NCI-H748 (cell line): ENCODE results near the gene CENPP.
"Not testable (repeated sequence)": the region's sequence is repeated elsewhere in the genome, so short reads cannot be mapped to it uniquely, and the experiment has no call there.

Experiments used
- DNase-seq: peaks from one replicate; lab custom pipeline; 2025; ENCODE audit not compliant: unreplicated experiment; lab: John Stamatoyannopoulos, UW

The CENPP gene

DNA sequence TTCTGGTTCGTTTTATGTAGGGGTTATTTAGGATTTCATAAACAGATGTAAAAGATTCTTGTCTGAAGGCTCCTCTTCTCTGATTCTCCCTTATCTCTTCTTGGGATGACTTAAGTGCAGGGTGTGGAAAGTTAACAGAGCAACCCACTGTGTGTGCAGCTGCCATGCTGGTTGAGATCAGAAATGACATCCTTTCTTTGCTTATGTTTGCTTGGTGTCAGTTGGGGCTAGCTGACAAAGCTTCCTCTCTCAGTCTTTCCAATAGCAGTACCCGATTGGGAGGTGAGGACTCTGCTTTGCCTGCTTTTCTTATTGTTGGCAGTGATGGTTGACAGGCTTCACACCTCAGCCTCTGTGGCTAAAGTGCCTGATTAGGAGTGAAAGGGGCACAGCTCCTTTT, 52.1 kb downstream of the CENPP start:
- DNase-seq: peak; percentile 15

DNA sequence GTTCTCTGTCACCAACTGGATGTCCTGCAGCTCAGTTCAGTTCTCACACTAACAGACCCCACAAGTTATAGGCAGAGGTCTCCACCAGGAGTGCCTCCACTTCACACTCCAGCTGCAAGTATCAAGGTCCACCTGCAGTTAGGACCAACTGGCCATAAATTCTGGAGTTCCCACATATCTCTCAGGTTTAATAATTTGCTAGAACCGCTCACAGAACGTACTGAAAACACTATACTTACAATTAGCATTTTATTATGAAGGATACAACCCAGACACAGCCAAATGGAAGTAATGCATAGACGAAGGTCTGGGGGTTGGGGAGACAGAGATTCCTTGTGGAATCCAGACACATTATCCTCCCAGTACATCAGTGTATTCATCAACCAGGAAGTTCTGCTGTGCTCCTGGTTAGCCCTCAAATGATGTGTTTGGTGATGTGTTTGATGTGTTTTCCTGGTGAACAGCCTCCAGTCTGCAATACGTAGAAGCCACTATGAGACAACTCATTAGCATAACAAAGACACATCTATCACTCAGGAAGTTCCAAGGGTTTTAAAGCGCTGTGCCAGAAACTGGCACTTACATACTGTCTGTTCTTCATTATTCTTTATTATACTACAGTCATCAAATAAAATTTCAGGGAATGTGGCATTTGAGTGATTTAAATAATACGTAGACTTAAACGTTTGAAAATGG, 53.3 kb downstream of the CENPP start:
- DNase-seq: peak; percentile 26

DNA sequence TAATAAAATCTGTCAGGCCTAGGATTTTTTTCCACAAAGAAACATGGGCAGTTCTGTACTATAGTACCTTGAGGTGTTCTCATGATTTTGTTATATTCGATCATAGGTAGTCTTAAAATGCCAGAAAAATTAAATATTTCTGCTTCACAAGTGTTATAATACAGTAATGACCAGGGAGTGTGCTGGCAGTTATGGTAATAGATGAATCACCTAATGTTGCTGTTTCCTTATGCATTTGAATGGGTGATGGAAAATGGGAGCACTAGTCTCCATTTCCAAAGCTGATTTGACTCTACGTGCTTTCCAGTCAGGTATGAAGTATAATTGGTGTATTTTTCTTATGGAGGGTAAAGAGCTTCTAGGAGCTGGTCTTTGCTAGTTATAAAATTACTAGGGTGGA, 54.9 kb downstream of the CENPP start:
- no peak for DNase-seq

DNA sequence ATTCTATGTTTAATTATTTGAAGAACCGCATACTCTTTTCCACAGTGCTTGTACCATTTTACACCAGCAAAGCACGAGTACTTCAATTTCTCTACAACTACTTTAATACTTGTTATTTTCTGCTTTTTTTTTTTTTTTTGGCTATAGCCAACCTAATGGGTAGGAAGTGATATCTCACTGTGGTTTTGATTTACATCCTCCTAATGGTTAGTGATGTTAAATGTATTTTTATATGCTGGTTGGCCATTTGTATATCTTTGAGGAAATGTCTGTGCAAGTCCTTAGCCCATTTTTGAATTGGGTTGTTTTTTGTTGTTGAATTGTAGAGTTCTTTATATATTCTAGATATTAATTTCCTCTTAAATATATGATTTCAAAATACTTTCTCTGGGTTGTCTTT, 56.0 kb downstream of the CENPP start:
- DNase-seq: no peak

DNA sequence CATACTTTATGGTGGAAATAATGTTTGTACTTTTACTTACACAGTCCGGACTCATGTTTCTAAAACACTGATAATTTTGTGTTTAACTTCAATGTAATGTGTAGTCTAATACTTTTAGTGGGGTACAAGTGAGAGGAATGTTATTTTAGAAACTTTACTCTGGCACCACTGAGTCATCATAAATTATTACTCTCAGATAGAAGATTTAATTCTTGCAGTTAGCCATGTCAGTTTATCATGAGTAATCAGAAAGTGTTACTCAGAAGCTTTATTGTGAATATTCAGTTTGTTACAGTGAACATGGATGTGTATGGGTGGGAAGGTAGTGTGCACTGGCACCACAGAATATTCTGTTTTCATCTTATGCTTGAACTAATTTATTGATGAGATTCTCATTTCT, 58.6 kb downstream of the CENPP start:
- DNase-seq: no peak

DNA sequence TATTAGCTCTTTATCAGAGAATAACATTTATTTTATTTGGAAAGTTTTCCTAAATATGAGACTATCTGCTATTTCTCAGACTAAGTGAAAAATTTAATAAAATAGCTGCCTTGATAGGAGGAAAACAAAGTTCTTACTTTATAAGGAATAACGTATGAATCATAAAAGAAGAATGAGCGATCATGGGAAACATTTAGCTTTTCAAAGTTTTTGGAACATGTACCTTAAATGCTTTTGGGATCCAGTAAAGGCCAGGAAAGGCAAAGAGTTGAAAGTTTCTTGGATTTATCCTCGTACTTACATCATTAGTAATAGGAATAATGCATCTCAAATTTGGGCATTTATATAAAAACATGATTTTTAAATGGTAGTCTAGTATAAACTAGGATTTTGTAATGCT, 59.2 kb downstream of the CENPP start:
- DNase-seq: no peak

DNA sequence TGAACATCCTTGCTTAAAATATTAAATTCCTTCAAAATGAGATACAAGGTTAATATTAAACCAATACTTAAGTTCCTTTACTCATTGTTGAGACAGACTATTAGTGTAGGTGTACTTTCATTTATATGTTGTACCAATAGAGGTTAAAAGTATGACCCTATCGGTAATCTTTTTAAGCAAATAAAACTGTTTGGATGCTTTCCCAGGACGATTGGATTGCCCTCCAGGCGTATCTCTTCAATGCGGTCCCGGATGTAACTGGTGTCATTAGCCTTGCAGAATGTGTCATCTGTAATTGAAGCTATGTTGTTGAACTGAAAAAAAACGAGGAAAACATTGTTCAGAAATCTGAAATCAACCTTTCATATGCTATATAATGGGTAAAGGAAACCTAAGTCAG, 59.7 kb downstream of the CENPP start:
- DNase-seq: no peak

DNA sequence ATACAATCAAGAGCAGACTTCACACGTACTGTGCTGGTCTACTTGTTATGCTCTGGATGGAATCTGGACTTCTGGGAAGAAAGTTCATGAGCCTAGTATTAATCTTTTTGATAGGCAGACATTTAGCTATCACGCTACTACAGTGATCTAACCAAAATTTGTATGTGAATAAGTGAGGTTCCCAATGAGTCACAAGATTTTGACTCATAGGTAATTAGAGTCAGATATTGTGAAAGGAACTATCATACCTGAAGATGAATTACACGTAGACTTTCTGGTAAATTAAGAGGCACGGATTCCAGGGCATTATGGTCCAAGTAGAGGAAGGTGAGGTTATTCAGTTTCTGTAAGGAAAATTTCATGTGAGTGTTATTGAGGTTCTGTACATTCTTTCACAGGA, 60.2 kb downstream of the CENPP start:
- no peak for DNase-seq

DNA sequence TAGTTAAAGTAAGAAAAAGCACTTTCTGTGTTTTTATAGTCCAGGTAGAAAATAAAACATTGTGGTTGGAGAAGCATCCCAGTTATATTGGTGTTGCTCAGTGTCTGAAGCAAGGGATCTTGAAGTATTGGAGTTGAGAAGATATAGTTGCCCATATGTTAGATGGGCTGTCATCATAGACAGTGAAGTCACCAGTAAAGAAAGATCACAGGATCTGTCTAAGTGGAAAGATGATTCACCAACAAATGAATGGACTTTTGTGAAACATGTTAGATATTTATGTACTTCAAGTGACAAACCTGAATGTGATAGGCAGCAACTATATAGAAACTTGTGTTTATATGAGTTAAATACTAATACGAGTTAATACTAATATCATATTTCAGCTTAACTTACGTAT, 66.9 kb downstream of the CENPP start:
- DNase-seq: no peak

DNA sequence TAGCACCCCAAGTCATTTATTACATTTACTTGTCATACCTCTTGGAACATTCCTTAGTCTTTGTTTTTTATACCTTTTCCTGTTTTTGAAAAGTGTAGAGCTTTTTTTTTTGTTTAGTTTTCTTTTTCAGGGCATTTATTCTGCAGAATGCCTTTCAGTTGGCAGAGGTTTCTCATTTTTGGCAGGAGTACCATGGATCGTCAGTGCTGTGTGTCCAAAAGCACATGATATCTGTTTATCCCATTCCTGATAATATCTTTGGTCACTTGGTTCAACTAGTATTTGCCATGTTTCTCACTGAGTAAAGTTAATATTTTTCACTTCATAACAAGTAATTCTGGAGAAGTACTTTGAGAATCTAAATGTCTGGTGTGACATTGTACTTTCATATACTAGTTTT, 67.9 kb downstream of the CENPP start:
- DNase-seq: no peak

DNA sequence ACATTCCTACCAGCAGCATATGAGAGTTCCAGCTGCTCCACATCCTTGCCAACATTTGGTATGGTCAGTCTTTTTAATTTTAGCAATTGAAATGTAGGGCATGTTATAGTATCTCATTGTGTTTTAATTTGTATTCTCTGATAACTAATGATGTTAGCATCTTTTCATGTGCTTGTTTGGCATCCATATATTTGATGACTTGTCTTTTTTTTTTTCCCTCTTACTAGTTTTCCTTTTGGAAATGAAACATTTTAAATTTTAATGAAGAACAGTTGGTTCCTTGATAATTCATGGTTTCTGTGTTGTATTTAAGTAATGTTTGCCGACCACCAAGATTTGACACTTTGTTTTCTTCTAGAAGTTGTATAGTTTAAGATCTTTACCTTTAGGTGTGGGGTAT, 69.9 kb downstream of the CENPP start:
- DNase-seq: no peak

DNA sequence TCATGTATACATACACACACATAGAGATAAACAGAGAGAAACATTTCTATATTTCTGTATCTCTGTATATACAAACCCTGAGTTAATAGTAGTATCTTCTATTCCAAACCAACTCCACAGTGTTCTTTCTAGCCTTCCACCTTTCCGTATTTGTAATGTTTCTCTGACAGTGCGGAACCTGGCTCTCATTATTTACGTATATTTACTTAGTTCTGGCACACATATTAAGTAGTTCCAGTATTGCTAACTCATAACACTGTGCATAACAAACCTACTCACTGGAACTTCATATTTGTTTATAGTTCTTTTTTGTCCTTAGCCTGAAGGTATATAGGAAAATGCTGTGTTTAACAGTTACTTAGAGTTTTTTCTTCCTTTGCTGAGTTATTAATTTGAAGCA, 72.1 kb downstream of the CENPP start:
- no peak for DNase-seq

DNA sequence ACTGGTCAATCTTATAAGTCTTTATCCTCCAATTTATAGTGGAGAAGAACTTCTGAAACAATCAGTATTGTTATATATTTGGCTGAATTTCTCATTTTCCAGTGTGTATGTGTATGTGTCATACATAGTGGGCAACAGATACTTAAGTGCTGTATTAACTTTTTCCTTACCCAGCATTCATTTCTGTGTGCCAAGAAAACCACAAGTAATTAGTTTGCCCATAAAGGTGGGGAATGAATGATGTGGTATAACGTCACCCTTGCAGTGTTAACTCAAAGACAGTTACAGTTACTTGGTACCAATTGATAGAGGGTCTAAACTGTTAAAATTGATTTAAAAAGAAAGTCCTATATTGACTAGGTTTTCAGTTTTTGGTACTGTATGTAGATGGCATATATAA, 76.6 kb downstream of the CENPP start:
- DNase-seq: no peak

DNA sequence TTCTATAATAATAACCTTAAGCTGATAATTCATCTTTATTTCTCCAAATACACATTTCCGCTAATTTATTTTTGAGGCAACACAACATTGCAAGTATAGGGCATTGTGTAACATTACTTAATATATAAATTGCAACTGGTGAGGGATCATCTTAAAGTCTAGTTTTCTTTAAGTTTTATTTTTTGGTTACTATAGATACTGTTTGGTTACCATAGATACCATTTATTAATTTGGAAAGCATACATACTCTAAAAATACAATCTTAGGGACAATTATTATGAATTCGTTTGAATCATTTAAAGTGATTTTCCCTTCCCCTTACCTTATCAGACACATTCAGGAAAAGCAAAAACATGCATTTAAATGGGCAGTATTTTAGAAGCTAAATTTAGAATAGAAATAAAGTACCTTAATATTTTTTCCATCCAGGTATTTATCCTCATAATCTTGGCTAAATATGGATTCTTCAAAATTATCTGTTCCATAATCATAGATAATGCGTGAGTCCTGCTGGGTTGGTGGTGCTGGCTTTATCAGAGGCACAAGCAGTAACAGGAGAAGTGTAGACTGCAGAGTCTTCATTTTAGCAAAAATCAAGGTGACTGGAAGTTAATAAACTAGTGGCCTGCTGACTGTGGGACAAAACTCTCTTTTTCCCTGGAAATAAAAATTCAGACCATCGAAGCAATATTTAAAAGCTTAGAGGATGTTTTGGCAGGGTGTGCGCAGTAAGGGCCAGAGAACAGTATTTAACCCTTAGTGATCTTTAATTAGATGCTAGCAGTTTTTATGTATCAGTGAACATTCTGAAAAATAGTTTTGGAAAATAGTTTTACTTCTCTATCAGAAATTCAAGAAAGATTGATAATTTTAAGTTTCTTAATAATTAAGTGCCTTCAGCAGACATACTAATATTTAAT, 77.3 kb downstream of the CENPP start:
- no peak for DNase-seq

DNA sequence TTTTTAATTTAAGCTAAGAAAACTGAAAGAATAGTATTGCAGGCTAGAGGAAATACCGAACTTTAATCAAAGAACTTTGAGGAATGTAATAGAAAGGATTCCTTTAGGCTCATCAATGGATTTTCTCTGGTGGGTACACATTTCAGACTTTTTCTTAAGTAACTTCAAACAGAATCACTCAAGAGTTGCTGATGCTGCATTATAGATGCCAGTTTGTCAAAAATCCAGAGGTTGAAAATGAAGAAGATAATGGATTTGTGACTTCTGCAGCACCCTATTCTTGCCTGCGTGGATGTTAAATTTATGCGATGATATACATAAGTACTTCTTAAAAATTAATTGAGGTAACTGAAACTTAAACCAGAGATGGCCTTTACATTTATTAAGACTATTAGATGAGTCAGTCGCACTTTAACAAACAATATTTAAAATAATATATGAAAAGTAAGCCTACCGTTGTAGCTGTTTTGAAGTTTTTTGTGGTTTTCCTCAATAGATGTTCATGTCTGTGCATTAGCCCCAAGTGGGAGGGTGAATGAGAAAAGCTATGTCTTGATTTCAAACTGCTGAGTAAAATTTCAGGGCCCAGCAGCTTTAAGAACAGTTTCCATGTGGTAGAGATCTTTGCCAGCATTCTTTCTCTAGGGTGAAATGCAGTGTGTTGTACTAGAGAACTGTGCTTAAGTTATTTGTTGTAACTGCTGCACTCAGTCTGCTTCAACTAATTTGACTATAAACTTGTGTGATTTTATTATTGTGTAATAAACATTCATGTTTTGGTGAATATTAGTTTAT, 78.5 kb downstream of the CENPP start, which contains the start of gene OGN:
TSS of gene OGN (minus strand) at position 537 of the 795 bp plus-strand sequence. CDS start 1,171 bp downstream, outside the sequence.
- DNase-seq: no peak

DNA sequence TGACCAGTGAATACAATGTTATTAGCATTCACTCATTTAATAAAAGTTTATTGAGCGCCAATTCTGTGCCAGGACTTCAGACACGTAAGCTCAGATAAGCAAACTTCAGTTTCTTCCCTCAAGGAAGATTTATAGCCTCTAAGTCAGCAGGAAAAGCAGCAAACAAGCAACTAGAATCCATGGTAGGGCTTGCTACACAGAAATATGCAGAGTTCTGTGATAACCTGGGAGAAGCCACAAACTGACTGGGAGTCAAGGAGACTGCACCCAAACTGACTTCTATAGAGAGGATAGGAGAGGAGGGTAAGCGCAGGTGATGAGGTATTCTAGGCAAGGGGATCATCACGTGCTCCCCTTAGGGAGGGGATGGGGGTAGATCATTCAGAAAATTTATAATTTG, 80.1 kb downstream of the CENPP start:
- no peak for DNase-seq

DNA sequence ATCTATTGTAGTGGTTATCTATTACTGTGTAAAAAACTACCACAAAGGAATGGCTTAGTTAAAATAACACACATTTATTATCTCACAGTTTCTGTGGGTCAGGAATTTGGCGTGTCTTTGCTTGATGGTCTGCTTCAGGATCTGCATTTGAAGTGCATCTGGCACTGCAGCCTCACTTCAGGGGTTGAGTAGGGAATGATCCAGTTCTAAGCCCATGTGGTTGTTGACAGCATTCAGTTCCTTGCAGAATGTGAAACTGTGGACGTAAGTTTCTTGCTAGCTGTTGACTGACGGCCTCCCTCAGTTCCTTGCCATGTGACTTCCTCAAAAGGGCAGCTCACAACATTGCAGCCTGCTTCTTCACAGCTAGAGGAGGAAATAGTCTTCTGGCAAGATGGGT, 80.7 kb downstream of the CENPP start:
- no peak for DNase-seq

DNA sequence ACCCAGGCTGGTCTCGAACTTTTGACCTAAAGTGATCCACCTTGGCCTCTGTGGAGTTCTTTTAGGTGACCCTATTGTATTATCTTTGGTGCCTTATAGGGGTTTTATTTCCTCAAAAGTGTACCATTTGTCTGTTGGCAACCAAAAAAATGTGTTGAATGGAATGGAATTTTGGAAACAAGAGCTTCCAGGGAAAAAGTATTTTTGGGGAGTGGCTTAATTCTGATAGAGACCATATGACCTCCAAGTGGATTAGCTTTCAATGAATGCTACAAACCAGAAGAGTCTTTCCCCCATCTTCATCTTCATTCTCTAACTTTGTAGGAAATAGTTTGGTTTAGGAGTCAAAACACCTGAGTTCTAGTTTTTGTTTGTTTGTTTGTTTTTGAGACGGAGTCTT, 82.1 kb downstream of the CENPP start:
- DNase-seq: no peak

DNA sequence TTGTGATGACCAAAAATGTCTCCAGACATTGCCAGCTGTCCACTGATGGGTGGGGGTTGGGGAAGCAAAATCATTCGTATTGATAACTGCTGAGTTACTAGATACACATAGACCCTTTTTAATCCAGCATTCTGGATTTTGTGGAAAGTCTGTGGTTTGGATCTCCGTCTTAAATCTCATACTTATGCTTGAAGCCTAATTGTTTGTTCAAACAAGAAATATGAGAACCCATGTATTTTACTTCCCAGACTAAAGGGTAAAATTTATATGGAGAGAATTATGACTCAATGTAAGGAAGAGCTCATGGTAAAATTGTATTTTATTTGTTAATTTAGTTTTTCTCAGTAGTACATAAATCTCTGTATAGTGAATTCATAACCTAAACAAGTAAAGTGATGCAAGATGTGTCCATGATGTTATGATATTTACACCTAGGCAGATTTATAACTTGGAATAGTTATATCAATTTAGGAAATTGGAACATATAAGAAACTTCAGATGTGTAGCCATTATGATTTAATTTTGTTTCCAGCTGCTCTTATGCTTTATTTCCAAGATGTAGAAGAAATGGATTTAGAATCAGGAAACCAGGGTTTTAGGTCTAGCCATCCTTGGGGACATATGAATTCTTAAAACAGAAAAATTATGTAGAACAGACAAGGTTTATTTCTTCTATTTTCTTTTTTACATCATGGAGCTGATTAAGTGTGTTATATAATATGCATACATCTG, 83.2 kb downstream of the CENPP start:
- no peak for DNase-seq

DNA sequence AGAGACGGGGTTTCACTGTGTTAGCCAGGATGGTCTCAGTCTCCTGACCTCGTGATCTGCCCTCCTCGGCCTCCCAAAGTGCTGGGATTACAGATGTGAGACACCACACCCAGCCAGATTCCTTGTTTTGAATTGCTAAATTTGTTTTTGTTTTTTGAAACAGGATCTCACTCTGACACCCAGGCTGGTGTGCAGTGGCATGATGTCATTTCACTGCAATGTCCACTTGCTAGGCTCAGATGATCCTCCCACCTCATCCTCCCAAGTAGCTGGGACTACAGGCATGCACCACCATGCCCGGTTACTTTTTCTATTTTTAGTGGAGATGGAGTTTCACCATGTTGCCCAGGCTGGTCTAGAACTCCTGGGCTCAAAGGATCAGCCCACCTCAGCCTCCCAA, 85.4 kb downstream of the CENPP start:
- not testable (repeated sequence) for DNase-seq

DNA sequence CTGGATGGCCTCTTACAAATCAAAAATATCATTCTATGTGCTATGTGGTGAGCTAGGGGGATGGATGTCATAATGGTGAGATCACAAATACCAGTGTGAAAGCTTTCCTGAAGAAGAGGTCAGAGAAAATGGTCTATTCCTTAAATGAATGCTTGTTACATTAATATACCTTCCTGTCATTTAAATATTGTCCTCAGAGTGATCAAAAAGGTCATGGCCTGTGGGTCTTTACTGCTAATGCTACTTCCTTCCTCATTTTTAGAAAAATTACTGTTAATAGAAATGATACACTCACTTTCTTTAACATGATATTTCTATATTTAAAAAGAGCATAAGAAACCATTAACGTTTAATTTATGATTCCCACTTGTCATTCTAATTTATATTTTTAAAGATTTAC, 88.8 kb downstream of the CENPP start:
- no peak for DNase-seq
